GM18499 (cell line): ENCODE data around the gene VAV2.

Experiments used
- ATAC-seq: cut with Tn5 transposase; IDR thresholded peaks from one replicate; pipeline ENCODE4 v1.9.1; 2021; ENCODE audit warnings: moderate number of reproducible peaks; ENCODE audit not compliant: insufficient read depth, unreplicated experiment

Gene VAV2, protein sequence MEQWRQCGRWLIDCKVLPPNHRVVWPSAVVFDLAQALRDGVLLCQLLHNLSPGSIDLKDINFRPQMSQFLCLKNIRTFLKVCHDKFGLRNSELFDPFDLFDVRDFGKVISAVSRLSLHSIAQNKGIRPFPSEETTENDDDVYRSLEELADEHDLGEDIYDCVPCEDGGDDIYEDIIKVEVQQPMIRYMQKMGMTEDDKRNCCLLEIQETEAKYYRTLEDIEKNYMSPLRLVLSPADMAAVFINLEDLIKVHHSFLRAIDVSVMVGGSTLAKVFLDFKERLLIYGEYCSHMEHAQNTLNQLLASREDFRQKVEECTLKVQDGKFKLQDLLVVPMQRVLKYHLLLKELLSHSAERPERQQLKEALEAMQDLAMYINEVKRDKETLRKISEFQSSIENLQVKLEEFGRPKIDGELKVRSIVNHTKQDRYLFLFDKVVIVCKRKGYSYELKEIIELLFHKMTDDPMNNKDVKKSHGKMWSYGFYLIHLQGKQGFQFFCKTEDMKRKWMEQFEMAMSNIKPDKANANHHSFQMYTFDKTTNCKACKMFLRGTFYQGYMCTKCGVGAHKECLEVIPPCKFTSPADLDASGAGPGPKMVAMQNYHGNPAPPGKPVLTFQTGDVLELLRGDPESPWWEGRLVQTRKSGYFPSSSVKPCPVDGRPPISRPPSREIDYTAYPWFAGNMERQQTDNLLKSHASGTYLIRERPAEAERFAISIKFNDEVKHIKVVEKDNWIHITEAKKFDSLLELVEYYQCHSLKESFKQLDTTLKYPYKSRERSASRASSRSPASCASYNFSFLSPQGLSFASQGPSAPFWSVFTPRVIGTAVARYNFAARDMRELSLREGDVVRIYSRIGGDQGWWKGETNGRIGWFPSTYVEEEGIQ

GRCh38 chr9:133991964-133992779 lies at the start of gene VAV2:
VAV2 (minus strand) TSS chr9:133992324; CDS start chr9:133992278, 46 bp downstream.
- no peak for ATAC-seq

GRCh38 chr9:134041649-134041962 lies 49.5 kb upstream of the VAV2 start:
- ATAC-seq: no peak

GRCh38 chr9:134040781-134041648 lies 48.9 kb upstream of the VAV2 start:
- no peak for ATAC-seq

DNA sequence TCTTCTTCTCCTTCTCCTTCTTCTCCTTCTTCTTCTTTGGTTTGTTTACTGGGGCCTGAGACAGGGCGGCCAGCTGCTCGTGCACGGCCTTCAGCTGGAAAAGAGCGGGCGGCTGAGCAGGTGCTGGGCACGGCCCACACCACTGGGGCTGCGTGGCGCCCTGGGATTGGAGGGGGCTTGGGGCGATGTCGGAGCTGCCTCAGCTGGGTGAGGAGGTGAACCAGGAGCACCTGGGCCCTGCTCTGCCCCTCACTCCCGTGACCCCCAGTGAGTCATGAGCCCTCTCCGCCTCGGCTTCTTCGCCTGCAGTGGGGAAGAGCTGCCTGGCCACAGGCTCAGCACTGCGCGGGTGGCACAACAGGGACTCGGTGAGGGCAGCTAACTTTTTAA lies 48.0 kb upstream of the VAV2 start:
- no peak for ATAC-seq

GRCh38 chr9:134039386-134040175 lies 47.5 kb upstream of the VAV2 start:
- ATAC-seq: no peak

DNA sequence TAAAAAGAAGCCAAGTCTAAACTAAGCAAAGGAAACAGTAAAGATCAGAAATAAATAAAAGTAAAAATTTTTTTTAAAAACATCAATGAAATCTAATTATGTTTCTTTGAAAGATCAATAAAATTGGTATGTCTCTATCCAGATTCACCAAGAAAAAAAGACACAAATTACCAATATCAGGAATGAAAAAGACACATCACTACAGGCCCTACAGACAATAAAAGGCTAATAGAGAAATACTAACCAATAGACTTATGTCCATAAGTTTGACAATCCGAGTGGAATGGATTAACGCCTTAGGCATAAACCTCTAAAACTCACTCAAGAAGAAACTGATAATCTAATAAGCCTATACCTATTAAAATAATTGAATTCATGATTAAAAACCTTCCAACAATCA lies 45.5 kb upstream of the VAV2 start:
- ATAC-seq: no peak

GRCh38 chr9:134036130-134036529 lies 44.0 kb upstream of the VAV2 start:
- no peak for ATAC-seq

DNA sequence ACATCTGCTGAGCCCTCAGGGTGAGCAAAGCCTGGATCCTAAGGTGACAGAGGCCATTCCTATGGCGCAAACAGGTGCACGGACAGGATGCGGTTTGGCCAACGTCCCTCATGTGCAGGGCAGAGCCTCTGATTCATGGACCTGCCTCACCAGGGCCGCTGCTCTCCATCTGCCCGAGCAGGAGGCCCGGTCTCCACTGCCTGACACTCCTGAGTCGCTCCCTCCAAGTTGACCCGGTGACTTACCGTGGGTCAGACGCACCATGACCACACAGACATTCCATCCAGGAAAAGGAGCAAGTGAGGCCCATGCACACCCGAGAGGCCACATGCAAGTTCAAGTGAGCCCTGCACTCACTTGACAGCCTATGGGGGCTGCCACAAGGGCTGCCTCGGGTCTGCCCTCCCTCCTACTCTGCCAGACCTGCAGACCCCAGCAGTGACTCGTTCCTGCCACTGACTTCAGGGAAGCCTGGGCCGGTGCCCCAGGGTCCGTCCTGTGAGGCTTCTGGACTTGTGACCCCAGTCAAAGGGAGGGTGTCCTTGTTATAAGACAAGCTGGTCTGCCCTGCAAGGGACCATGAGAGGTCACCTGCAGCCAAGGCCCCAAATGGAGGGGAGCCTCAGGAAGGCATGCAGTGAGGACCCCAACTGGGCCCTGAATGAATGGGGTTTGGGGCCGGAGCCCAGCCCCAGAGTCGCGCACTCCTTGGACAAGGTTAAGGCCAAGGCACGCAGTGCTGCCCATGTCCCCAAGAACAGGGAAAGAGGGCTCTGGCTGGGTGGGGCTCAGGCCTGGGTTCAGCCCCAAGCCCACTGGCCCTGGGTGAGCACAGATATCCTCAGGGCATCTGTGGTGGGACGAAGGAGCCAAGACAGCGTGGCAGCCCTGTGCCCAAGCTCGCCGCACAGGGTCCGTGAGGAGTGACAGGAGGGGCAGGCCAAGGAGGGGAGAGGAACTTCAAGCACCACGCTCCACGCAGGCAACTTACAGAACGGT lies 43.2 kb upstream of the VAV2 start:
- no peak for ATAC-seq

GRCh38 chr9:134034215-134035040 lies 42.3 kb upstream of the VAV2 start:
- ATAC-seq: no peak

GRCh38 chr9:134033516-134034214 lies 41.5 kb upstream of the VAV2 start:
- no peak for ATAC-seq

DNA sequence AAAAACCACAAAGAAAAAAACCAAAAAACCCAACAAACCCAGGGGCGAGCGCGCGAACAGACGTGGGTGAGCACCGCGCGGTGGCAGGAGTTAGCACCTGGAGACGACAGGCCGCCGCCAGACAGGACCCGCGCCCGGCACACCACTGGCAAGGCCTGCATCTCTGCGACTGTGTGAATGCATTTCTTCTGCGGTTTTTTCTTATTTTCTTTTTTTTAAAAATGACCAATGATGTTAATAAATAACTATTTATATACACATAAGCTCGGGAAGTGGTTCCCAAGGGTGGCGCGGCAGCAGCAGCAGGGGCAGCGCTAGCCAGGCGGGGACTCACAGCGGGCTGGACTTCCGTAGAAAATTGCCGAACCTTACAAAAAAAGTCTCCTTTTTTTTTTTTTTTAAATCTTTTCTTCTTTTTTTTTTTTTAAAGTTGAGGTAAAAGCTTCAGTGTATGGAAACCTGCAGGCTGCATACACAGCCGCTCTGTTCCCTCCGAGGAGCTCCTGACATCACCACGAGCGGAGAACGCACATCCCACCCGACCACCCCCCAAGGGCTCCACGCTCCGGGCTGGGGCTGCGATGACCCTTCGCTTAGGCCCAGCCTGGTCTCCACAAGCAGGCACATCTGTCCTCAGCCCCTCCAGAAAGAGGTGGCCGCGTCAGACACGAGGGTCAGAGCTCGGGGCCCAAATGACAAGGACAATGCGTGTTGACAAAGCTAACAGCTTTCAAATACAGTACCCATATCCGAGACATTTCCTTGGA lies 40.5 kb upstream of the VAV2 start:
- ATAC-seq: no peak

DNA sequence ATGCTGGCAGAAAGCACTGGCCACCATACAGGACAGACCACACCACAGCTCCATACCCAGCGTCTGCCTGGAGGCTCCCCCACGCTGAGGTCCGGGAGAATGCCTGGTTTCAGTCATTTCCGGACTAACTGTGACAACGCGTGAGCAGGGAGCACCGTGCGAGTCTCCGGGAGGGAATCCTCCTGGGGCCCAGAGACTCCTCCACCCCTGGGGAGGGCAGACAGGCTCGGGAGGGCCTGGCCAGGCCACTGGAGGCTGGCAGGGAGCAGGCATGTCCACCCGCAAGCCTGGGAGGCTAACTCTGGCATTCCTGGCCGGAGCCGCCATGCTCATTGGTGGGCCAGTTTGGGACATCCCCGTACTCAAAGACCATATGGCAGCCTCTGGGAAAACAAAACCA lies 39.7 kb upstream of the VAV2 start:
- no peak for ATAC-seq

DNA sequence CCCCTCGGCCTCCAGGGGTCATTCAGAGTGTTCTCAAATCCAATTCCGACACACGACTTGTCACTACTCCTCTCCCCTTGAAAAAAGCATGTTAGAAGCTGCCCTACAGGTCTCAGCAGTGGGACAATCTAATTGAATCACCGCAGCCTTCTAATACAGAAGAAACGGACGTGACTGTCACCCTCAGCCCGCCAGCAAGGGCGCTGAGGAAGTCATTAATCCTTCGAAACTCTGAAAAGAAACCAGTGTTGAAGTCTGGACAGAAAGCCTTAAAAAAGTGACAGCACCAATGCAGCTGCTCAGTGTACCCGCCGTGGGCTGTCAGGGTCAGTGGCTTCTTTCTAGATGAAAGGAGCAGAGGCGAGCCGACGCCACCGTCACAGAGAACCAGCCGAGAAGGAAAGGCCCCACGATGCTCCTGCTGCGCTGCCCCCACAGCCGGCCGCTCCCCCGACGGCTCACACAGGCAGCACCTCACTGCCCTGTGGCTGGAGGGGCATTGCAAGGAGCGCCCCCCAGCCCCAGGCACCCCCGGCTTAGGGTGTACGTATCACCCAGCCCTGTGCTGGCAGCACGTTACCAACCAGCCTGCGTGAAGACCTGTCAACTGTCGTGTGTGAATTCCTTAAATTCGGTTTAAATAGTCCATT lies 38.8 kb upstream of the VAV2 start:
- no peak for ATAC-seq

DNA sequence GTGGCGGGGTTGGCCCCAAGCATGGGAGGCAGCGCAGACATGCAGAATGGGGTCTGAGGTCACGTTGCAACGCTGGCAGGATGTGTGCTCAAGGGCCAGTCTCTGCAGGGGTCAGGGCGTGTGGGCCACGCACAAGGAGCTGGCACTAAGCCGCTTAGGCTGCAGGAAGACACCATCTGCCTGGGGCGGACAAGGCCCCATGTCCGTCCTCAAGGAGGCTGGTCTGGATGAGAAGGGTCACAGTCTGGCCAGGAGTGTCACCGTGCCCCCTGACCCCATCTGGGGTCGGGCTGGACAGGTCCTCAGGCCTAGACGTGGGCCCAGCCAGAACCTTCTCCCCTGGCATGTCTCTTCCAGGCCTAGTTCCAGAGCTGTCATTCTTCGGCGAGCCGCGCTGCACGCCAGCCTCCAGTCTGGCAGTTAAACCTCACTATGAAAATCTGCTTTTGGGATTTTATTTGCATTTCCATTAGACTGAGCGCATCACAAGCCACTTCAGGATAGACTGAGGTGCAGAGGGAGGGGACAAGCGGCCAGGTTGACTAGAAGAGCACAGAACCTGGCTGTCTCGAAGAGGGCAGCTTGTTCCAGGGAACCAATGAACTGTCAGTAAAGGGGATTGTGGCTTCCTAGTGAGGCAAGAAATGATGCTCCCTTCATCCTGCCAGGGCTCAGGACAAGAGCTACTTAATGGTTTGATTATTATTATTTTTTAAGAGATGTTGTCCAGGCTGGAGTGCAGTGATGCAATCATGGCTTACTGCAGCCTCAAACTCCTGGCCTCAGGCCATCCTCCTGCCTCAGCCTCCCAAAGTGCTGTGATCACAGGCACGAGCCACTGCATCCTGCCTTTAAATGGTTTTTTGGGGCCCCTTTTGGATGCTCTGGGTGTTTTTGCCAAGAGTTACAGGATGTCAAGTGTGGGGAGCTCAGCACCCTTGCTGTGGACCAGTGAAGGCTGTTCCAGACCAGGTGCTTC lies 37.4 kb upstream of the VAV2 start:
- ATAC-seq: no peak
